ENCODE measurements around the gene ZNF530.

ZNF530 gene

GRCh38 chr19:57648331-57649003, 48.8 kb downstream of the ZNF530 start:
- TF ChIP-seq CSRNP3 (CRISPR knock-in tag; IDR thresholded peaks at IDR 0.05) (no peak), TCF4 (CRISPR knock-in tag; IDR thresholded peaks at IDR 0.05; ENCODE audit: borderline replicate concordance) (no peak), SNAI2 (CRISPR knock-in tag; IDR thresholded peaks at IDR 0.05) (no peak), PPARA (CRISPR knock-in tag; IDR thresholded peaks at IDR 0.05; ENCODE audit: borderline replicate concordance) (no peak), GLIS3 (CRISPR knock-in tag; IDR thresholded peaks at IDR 0.05) (no peak), ISL1 (CRISPR knock-in tag; IDR thresholded peaks at IDR 0.05) (no peak), ZFP3 (CRISPR knock-in tag; IDR thresholded peaks at IDR 0.05) (no peak), ZC3H10 (CRISPR knock-in tag; IDR thresholded peaks at IDR 0.05) (no peak), ARNTL (CRISPR knock-in tag; IDR thresholded peaks at IDR 0.05; ENCODE audit: borderline replicate concordance, low read depth) (no peak), CSDC2 (CRISPR knock-in tag; IDR thresholded peaks at IDR 0.05) (no peak), TOX (CRISPR knock-in tag; IDR thresholded peaks at IDR 0.05; ENCODE audit: borderline replicate concordance) (no peak), POU6F1 (CRISPR knock-in tag; IDR thresholded peaks at IDR 0.05; ENCODE audit: borderline replicate concordance, low read depth) (no peak), BACH2 (CRISPR knock-in tag; IDR thresholded peaks at IDR 0.05; ENCODE audit: borderline replicate concordance) (no peak), TSHZ2 (CRISPR knock-in tag; IDR thresholded peaks at IDR 0.05) (no peak)
- no peak for ATAC-seq

GRCh38 chr19:57651654-57651996, 51.9 kb downstream of the ZNF530 start:
- TF ChIP-seq ZNF565 (CRISPR knock-in tag; conservative IDR thresholded peaks at IDR 0.05; ENCODE audit: low read depth) (no peak), SNAI2 (CRISPR knock-in tag; IDR thresholded peaks at IDR 0.05) (no peak), RARB (CRISPR knock-in tag; IDR thresholded peaks at IDR 0.05) (no peak), OSR1 (CRISPR knock-in tag; IDR thresholded peaks at IDR 0.05) (no peak), PPARA (CRISPR knock-in tag; IDR thresholded peaks at IDR 0.05; ENCODE audit: borderline replicate concordance) (no peak), ZFP30 (CRISPR knock-in tag; IDR thresholded peaks at IDR 0.05) (no peak), ZFP3 (CRISPR knock-in tag; IDR thresholded peaks at IDR 0.05) (no peak), TSHZ2 (CRISPR knock-in tag; IDR thresholded peaks at IDR 0.05) (no peak), ESRRG (CRISPR knock-in tag; IDR thresholded peaks at IDR 0.05) (no peak), GLIS3 (CRISPR knock-in tag; IDR thresholded peaks at IDR 0.05) (no peak), ARNTL (CRISPR knock-in tag; IDR thresholded peaks at IDR 0.05; ENCODE audit: borderline replicate concordance, low read depth) (no peak), TOX (CRISPR knock-in tag; IDR thresholded peaks at IDR 0.05; ENCODE audit: borderline replicate concordance) (no peak), CSRNP3 (CRISPR knock-in tag; IDR thresholded peaks at IDR 0.05) (no peak), ZNF70 (CRISPR knock-in tag; IDR thresholded peaks at IDR 0.05) (no peak), CSDC2 (CRISPR knock-in tag; IDR thresholded peaks at IDR 0.05) (no peak), TCF4 (CRISPR knock-in tag; IDR thresholded peaks at IDR 0.05; ENCODE audit: borderline replicate concordance) (no peak)
- no peak for ATAC-seq
